GM18526 (cell line): ENCODE measurements around the gene MBD2.

Experiments used
- POLR2A ChIP-seq: IDR thresholded peaks from 3 replicates; pipeline ENCODE4 v1.6.1; 2011; ENCODE audit not compliant: insufficient read length; ENCODE audit errors: extremely low read depth

MBD2 gene

GRCh38 chr18:54215069-54215468, 9.4 kb downstream of the MBD2 start:
- TF ChIP-seq POLR2A, result no peak

DNA sequence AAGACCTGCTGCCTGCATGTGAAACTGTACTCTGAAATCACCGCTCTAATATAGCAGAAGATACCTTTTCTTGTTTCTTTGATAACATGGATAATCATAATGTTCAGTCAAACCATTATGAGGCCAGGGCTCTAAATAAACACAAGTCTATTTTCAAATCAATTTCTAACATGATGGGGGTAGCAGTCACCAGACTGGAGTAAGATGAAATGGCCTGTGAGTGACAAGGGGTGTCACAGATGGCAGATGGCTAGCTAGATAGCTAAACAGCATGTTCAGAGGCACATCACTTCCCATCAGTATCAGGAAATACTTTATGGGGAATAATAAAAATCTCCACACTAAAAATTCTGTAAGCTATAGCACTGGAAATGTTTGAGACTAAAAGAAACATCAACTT, 14.0 kb downstream of the MBD2 start:
- TF ChIP-seq POLR2A, result no peak

GRCh38 chr18:54209471-54210180, 14.8 kb downstream of the MBD2 start:
- TF ChIP-seq POLR2A, result no peak

DNA sequence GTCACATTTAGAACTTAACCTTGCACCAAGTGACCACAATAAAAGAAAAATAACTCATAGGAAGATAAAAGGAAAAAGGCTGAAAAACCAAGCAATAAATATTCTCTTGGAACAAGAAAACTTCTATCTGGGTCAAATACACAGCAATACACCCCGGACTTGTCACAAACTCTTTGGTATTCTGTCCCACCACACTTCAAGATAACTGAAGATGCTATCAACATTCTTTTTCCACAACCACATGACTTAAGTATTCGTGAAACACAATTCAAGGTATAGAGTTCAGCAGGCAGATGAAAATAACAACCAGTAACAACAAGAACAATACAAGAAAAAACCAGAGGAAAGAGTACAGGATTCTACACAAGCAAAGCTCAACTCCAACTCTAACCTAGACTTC, 18.0 kb downstream of the MBD2 start:
- TF ChIP-seq POLR2A, result no peak

DNA sequence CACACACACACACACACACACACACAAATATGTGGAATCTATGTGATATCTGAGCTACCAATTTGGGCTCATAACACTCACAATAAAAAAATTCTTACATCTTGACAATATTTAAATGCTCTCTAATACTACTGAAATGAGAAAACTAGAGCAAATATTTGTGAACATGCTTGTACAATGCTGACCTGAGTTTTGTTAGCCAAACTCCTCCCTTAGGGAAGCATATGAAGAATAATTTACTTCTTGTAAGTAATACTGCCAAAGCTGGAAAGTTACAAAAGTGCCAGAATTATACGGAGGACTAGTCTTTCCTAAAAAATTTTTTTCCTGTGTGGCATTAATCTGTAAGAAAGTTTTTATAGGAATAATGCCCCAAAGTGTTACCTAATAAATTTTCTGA, 18.5 kb downstream of the MBD2 start:
- TF ChIP-seq POLR2A, result no peak

GRCh38 chr18:54204883-54205282, 19.6 kb downstream of the MBD2 start:
- TF ChIP-seq POLR2A, result no peak

DNA sequence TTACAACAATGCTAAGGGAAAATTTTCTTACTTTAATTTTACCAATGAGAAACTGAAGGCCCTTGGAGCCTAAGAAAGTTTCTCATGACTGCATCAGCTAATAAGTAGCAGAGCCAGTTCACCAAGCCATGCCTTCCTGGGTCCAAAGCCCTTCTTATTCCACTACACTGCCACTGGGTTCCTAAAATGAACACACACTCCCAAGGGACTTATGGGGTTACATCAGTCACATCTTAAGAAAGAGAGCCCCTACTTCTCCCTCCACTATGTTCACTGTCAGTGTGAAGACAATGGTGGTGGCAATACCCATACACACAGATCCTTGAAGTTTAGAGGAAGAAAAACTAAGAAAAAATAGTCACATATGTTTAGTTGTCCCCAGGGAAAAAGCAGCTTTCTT, 20.6 kb downstream of the MBD2 start:
- TF ChIP-seq POLR2A, result no peak

DNA sequence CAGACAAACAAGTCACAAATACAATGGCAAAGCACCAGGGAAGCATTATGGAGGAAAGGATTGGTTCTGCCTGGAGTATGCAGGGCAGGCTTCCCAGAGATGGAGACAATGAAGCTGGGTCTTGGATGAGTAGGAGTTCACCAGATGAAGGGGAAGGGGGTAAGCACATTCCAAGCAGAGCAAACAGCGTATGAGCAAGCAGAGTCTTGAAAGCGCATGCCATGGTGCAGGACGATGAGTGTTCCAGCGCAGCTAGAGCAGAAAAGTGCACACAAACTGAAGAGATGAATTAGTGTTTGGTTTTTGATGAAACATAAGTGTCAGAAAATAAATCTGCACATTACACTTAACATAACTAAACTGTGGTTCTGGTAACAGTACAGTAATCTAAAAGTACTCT, 21.6 kb downstream of the MBD2 start:
- TF ChIP-seq POLR2A, result no peak

- TF ChIP-seq POLR2A, result no peak
These were observed 26.6 kb downstream of the MBD2 start for GRCh38 chr18:54197747-54198411.

DNA sequence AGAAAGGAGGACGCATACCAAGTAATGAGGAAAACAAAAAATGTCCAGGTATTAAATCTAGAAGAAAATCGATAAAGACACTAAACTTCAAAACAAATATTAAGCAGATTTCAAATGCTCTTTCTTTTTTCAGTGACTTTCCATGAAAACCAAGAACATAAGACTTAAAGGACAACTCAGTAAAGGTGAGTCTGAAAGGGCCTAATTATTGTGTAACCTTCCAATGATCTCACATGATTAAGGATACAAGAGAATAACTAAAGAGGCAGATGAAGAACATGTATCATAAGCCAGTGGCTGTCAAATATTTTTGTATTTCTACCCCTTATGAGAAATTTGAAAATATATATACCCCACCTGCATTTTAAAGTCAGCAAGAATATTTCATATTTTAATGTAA, 30.7 kb downstream of the MBD2 start:
- TF ChIP-seq POLR2A, result no peak

GRCh38 chr18:54192900-54193299, 31.6 kb downstream of the MBD2 start:
- no peak for TF ChIP-seq POLR2A

GRCh38 chr18:54192415-54192814, 32.1 kb downstream of the MBD2 start:
- no peak for TF ChIP-seq POLR2A

DNA sequence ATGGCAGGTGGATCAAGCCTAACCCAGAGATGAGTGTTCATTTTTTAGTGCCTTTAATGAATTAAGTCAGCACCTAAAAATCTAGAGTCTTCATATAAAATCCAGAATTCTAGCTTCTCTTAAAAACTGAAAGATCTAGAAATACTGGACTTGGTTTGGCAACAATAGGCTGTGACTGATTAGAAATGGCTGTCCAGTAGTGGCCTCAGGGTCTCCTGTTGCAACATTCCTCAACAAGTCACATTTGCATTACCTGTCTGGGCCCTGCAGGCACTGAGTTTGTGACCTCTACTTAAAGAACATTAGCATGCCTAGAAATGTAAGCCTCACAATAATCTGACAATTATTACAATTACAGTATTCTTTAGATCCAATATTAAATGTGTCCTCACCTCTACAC, 33.1 kb downstream of the MBD2 start:
- no peak for TF ChIP-seq POLR2A

GRCh38 chr18:54187372-54187771, 37.1 kb downstream of the MBD2 start:
- no peak for TF ChIP-seq POLR2A

DNA sequence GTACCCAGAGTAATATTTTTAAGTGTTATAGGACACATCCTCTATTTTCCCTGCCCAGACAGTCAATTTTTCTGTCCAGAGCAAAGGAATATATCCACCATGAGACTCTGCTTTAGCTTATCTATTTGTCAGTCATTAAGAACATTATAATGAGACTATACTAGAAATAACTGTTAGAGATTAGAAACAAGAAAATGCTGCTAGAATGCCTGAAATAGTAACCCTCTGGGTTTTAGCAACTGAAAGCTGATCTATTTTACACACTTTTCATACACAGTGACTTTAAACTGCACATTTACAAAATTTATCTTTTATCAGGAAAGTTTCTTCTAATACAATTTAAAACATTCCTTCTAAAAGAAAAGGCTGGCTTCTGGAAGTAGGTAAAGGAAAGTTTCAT, 39.6 kb downstream of the MBD2 start:
- no peak for TF ChIP-seq POLR2A

DNA sequence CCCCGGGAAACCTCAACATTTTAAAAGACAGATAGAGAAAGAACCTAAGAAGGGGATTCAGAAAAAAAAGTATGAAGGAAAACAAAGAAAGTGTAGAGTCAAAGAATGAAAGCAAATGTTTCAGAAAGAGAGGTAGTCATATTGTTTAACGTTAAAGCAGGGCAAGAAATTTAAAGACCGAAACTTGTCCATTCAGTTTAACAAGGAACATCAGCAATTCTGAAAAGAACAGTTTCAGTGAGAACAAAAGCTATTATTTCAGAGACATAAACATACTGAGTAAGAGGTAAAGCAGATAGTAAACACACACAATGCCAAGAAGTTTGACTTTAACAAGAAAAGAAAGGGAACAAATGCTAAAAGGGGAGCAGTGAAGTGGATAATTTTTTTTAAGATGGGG, 41.1 kb downstream of the MBD2 start:
- no peak for TF ChIP-seq POLR2A

DNA sequence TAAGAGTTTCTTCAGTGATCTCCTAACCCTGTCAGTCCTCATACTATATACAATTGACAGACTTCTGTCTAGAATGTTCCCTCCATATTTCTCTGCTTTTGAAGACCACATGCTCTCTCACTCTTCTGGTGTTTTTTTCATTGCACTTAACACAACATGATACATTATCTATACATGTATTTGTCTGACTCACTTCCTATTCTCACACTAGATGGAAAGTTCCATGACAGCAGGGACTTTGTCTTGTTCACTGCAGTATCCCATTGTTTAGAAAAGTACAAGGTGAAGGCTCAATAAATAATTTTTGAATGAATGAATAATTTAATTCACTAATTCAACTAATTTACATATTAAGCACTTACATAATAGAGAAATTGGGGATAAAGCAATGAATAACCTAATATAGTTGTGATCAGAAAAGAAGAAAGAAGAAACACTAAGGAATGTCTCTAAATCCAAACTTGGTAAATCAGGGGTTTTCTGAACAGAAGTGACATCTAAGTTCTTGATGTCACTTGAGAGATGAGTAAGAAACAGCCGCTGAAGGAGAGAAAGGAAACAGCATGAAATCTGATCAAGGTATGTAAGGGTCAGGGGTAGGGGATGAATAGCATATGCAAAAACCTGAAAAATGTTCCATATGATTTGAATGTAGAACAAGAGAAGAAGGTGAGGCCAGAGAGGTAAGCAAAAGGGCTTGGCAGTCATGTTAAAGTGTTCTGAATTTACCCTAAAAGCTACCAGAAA, 42.4 kb downstream of the MBD2 start:
- TF ChIP-seq POLR2A, result no peak
